Mesenchymal stem cell (in vitro differentiated cells and primary cell): ENCODE data around the gene GCNA.
A peak's percentile ranks its signal among the peaks of the same experiment; 100 is the strongest.
"Not testable (repeated sequence)": the region's sequence is repeated elsewhere in the genome, so short reads cannot be mapped to it uniquely, and the experiment has no call there.

Experiments used
- DNase-seq: peaks from one replicate; pipeline ENCODE4 v3.0.0-alpha.2; 2013
- H2AFZ ChIP-seq: one replicate; pipeline ENCODE4 v1.6.1; 2013; ENCODE audit warnings: low read depth, mild to moderate bottlenecking, control low read depth, inconsistent platforms, low read length, moderate library complexity
- H2AK5ac ChIP-seq: 2 replicates; pipeline ENCODE4 v1.6.1; 2013; ENCODE audit warnings: low read length, moderate library complexity, mild to moderate bottlenecking, inconsistent platforms; ENCODE audit not compliant: severe bottlenecking
- H2BK120ac ChIP-seq: one replicate; pipeline ENCODE4 v1.6.1; 2013; ENCODE audit warnings: low read depth, mild to moderate bottlenecking, inconsistent platforms, low read length, moderate library complexity
- H2BK12ac ChIP-seq, 2 experiments: one replicate each; pipeline ENCODE4 v1.6.1; 2013; ENCODE audit warnings: inconsistent platforms in 2 of 2, low read length in 2 of 2, mild to moderate bottlenecking in 2 of 2, moderate library complexity in 2 of 2, control low read depth in 1 of 2
- H2BK15ac ChIP-seq: one replicate; pipeline ENCODE4 v1.6.1; 2013; ENCODE audit warnings: mild to moderate bottlenecking, low read depth, inconsistent platforms; ENCODE audit not compliant: poor library complexity, severe bottlenecking
- H2BK5ac ChIP-seq: 2 replicates; pipeline ENCODE4 v1.6.1; 2013; ENCODE audit warnings: low read depth, mild to moderate bottlenecking, low read length, control low read depth, inconsistent platforms; ENCODE audit not compliant: poor library complexity, severe bottlenecking
- H3K14ac ChIP-seq, 2 experiments: one replicate each; pipeline ENCODE4 v1.6.1; 2013; ENCODE audit warnings: inconsistent platforms in 2 of 2, low read length in 2 of 2, control low read depth in 1 of 2, mild to moderate bottlenecking in 1 of 2, moderate library complexity in 1 of 2
- H3K18ac ChIP-seq, 2 experiments: one replicate each; pipeline ENCODE4 v1.6.1; 2013; ENCODE audit warnings: inconsistent platforms in 2 of 2, low read length in 2 of 2, control low read depth in 1 of 2, low read depth in 1 of 2, mild to moderate bottlenecking in 1 of 2
- H3K23ac ChIP-seq, 2 experiments: one replicate each; pipeline ENCODE4 v1.6.1; 2013; ENCODE audit warnings: inconsistent platforms in 2 of 2, low read length in 2 of 2, mild to moderate bottlenecking in 2 of 2, moderate library complexity in 2 of 2, control low read depth in 1 of 2
- H3K27ac ChIP-seq: 2 replicates; pipeline ENCODE4 v1.5.1; 2013; ENCODE audit warnings: mild to moderate bottlenecking, moderate library complexity, low read length, control low read depth, inconsistent platforms; ENCODE audit not compliant: poor library complexity, severe bottlenecking
- H3K27me3 ChIP-seq, 2 experiments: 2 replicates each; pipeline versions ENCODE4 v1.6.1 to v1.7.0; 2013; ENCODE audit warnings: low read length in 2 of 2, mild to moderate bottlenecking in 2 of 2, moderate library complexity in 2 of 2, control low read depth in 1 of 2, inconsistent platforms in 1 of 2; ENCODE audit not compliant: control insufficient read depth in 1 of 2, insufficient read depth in 1 of 2
- H3K36me3 ChIP-seq, 2 experiments: 2 replicates each; pipeline versions ENCODE4 v1.6.1 to v1.7.0; 2013; ENCODE audit warnings: low read length in 2 of 2, control low read depth in 1 of 2, inconsistent platforms in 1 of 2, low read depth in 1 of 2, mild to moderate bottlenecking in 1 of 2; ENCODE audit not compliant: insufficient read depth in 2 of 2, control insufficient read depth in 1 of 2
- H3K4ac ChIP-seq, 2 experiments: one replicate each; pipeline ENCODE4 v1.6.1; 2013; ENCODE audit warnings: inconsistent platforms in 2 of 2, low read length in 2 of 2, mild to moderate bottlenecking in 2 of 2, moderate library complexity in 2 of 2, control low read depth in 1 of 2, low read depth in 1 of 2
- H3K4me1 ChIP-seq: 2 replicates; pipeline ENCODE4 v1.6.1; 2013; ENCODE audit warnings: low read depth, low read length, control low read depth; ENCODE audit not compliant: control insufficient read depth, insufficient read depth
- H3K4me2 ChIP-seq: 2 replicates; pipeline ENCODE4 v1.6.1; 2013; ENCODE audit warnings: low read length, mild to moderate bottlenecking, inconsistent platforms; ENCODE audit not compliant: poor library complexity, severe bottlenecking
- H3K4me3 ChIP-seq, 2 experiments: 2 replicates each; pipeline versions ENCODE4 v1.5.1 to v1.7.0; 2013; ENCODE audit warnings: low read length in 2 of 2, mild to moderate bottlenecking in 2 of 2, control low read depth in 1 of 2, low read depth in 1 of 2; ENCODE audit not compliant: insufficient read depth in 1 of 2
- H3K79me1 ChIP-seq: replicated peaks from 2 replicates; pipeline ENCODE4 v1.6.1; 2013; ENCODE audit warnings: mild to moderate bottlenecking, control low read depth, low read length, inconsistent platforms; ENCODE audit not compliant: poor library complexity, severe bottlenecking
- H3K9ac ChIP-seq: 2 replicates; pipeline ENCODE4 v1.7.0; 2013; ENCODE audit warnings: mild to moderate bottlenecking, low read length, moderate library complexity
- H3K9me3 ChIP-seq: 2 replicates; pipeline ENCODE4 v1.7.0; 2013; ENCODE audit warnings: mild to moderate bottlenecking, low read length; ENCODE audit not compliant: control insufficient read depth
- H4K8ac ChIP-seq: one replicate; pipeline ENCODE4 v1.6.1; 2013; ENCODE audit warnings: inconsistent platforms, mild to moderate bottlenecking, low read length, moderate library complexity
- H4K91ac ChIP-seq: one replicate; pipeline ENCODE4 v1.6.1; 2013; ENCODE audit warnings: mild to moderate bottlenecking, low read length, inconsistent platforms
- WGBS: methylation state at CpG from one replicate; pipeline ENCODE4 v1.1.7; 2013; ENCODE audit warnings: mixed read lengths; 5-methylcytosine and 5-hydroxymethylcytosine counted together

The GCNA gene

DNA sequence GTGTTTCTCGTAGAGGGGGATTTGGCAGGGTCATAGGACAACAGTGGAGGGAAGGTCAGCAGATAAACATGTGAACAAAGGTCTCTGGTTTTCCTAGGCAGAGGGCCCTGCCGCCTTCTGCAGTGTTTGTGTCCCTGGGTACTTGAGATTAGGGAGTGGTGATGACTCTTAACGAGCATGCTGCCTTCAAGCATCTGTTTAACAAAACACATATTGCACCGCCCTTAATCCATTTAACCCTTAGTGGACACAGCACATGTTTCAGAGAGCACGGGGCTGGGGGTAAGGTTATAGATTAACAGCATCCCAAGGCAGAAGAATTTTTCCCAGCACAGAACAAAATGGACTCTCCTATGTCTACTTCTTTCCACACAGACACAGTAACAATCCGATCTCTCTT is 66.2 kb downstream of the GCNA start:
- WGBS: 57% methylated on average over 3 of the region's 6 CpGs
- H3K4me2 ChIP-seq, H2BK5ac ChIP-seq, H3K23ac ChIP-seq, H3K27ac ChIP-seq, H2AFZ ChIP-seq, H4K91ac ChIP-seq, H3K4me3 ChIP-seq, H3K14ac ChIP-seq, H4K8ac ChIP-seq, H2AK5ac ChIP-seq, H3K4ac ChIP-seq, DNase-seq, H3K9ac ChIP-seq, H2BK120ac ChIP-seq, H3K9me3 ChIP-seq, H3K36me3 ChIP-seq, H3K18ac ChIP-seq, H3K79me1 ChIP-seq, H2BK15ac ChIP-seq, H3K4me1 ChIP-seq, H2BK12ac ChIP-seq: not testable (repeated sequence)
- peaks cover 0 to 19% of the 10 kb centered on the region in 2 experiments for H3K27me3 ChIP-seq

DNA sequence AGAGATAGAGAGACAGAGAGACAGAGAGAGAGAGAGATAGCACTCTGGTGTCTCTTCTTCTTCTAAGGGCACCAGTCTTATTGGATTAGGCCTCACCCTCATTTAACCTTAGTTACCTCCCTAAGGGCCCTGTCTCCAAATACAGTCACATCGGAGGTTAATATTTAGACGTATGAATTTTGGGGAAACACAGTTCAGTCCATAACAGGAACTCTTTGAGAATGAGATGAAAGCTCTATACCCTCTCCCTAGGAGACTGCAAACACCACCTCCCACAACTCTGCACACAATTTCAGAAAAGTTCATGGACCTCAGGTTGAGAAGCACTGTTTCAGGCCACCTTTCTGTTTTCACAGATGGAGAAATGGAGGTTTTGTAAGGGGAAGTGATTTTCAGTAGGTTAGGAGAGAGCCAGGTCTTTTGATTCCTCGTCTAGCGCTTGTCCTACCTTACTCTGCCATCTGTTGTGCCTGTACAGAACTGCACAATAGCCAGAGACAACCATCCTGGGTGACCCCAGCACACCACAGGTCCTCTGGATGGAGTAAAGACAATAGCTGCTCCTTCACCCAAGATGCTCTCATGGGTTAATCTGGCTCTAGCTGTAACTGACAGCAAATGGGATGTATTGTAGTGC is 72.2 kb downstream of the GCNA start:
- WGBS: no CpG with 5 or more reads among the region's 4 CpGs

DNA sequence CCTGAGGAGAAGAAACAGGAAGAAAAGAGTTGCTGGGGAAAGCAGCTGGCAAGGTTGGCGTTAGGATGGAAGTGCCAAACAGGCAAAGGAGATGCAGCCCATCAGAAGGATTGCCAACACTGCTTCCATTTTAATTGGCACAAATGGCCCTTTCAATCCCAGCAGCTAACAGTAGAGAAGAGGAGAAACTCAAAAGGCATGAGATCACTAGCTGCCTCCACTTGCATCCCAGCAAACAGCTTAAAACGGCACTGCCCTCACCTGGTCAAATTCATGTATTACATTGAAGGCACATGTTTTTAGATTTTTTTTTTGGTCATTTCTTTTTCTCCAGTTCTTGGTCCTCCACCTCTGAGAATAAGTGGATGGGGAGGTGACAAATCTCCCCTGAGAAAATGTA is 74.2 kb downstream of the GCNA start:
- H3K4me2 ChIP-seq: no peak overlapping the region
- no peak overlapping the region for H2BK12ac ChIP-seq
- H2BK5ac ChIP-seq: no peak overlapping the region
- H3K14ac ChIP-seq: no peak overlapping the region
- H3K18ac ChIP-seq: no peak overlapping the region
- H3K79me1 ChIP-seq: no peaks in the 10 kb centered on the region
- H2BK15ac ChIP-seq: no peak overlapping the region
- H2AK5ac ChIP-seq: no peak overlapping the region
- peaks cover 0 to 15% of the 10 kb centered on the region in 2 experiments for H3K27me3 ChIP-seq
- peak; percentile 46 for DNase-seq
- WGBS: 100% methylated on average over 1 of the region's 2 CpGs
- no peaks in the 10 kb centered on the region for H3K36me3 ChIP-seq
- H2AFZ ChIP-seq: no peak overlapping the region
- no peak overlapping the region for H3K23ac ChIP-seq
- no peak overlapping the region for H3K4ac ChIP-seq
- no peak overlapping the region for H4K8ac ChIP-seq
- H4K91ac ChIP-seq: no peak overlapping the region
- H3K27ac ChIP-seq: no peak overlapping the region
- no peak overlapping the region for H2BK120ac ChIP-seq
- no peaks in the 10 kb centered on the region for H3K4me1 ChIP-seq
- no peak overlapping the region for H3K9ac ChIP-seq
- peaks cover 7% of the 10 kb centered on the region for H3K9me3 ChIP-seq
- no peak overlapping the region for H3K4me3 ChIP-seq

More for the DNA sequence above, 72.2 kb downstream of the GCNA start:
- Histone ChIP-seq H2BK120ac (no peak overlapping the region), H2BK5ac (no peak overlapping the region), H3K27me3 (peaks cover 0 to 19% of the 10 kb centered on the region in 2 experiments), H3K23ac (no peak overlapping the region), H3K4ac (no peak overlapping the region), H2BK15ac (no peak overlapping the region), H2AK5ac (no peak overlapping the region), H3K14ac (no peak overlapping the region), H2BK12ac (no peak overlapping the region), H3K4me2 (no peak overlapping the region), H3K27ac (no peak overlapping the region), H3K4me1 (no peaks in the 10 kb centered on the region), H4K8ac (no peak overlapping the region), H3K4me3 (no peak overlapping the region), H3K9ac (no peak overlapping the region), H3K18ac (no peak overlapping the region), H3K9me3 (no peaks in the 10 kb centered on the region), H4K91ac (no peak overlapping the region), H2AFZ (no peak overlapping the region), H3K79me1 (no peaks in the 10 kb centered on the region), H3K36me3 (no peaks in the 10 kb centered on the region)
- no peak for DNase-seq

DNA sequence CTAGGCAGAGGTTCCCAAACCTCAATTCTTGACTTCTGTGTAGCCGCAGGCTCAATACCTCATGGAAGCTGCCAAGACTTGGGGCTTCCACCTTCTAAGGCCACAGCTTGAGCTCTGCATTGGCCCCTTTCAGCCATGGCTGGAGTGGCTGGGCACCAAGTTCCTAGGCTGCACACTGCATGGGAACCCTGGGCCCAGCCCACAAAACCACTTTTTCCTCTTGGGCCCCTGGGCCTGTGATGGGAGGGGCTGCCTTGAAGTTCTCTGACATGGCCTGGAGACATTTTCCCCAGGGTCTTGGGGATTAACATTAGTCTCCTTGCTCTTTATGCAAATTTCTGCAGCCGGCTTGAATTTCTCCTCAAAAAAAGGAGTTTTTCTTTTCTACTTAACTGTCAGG is 75.1 kb downstream of the GCNA start:
- Histone ChIP-seq H3K9me3 (peaks cover 7% of the 10 kb centered on the region), H3K27me3 (peaks cover 0 to 13% of the 10 kb centered on the region in 2 experiments), H4K91ac (no peak overlapping the region), H3K27ac (no peak overlapping the region), H2AK5ac (no peak overlapping the region), H3K4me2 (no peak overlapping the region), H2BK5ac (no peak overlapping the region), H3K4me1 (no peaks in the 10 kb centered on the region), H3K9ac (no peak overlapping the region), H3K79me1 (no peaks in the 10 kb centered on the region), H2BK12ac (no peak overlapping the region), H2BK120ac (no peak overlapping the region), H3K4ac (no peak overlapping the region), H2BK15ac (no peak overlapping the region), H3K36me3 (no peaks in the 10 kb centered on the region), H3K4me3 (no peak overlapping the region), H3K23ac (no peak overlapping the region), H3K18ac (no peak overlapping the region), H4K8ac (no peak overlapping the region), H2AFZ (no peak overlapping the region), H3K14ac (no peak overlapping the region)
- DNase-seq: no peak
- WGBS: 100% methylated on average over 1 of the region's 2 CpGs
